CD4-positive, alpha-beta T cell treated with Interleukin-10 for 1 hour (primary cell): ENCODE measurements around the gene RILPL2.
"Not testable (repeated sequence)": the region's sequence is repeated elsewhere in the genome, so short reads cannot be mapped to it uniquely, and the experiment has no call there.

ENCODE experiments used
- DNase-seq: peaks from one replicate; pipeline ENCODE4 v3.0.0-alpha.2; 2020

Gene RILPL2

GRCh38 chr12:123401753-123402683, 34.5 kb downstream of the RILPL2 start:
- no peak for DNase-seq

GRCh38 chr12:123399255-123399617, 37.2 kb downstream of the RILPL2 start:
- no peak for DNase-seq

GRCh38 chr12:123398550-123399254, 37.8 kb downstream of the RILPL2 start:
- DNase-seq: no peak

- no peak for DNase-seq
Measured at GRCh38 chr12:123398177-123398549, 38.3 kb downstream of the RILPL2 start.

- DNase-seq: no peak
Measured at GRCh38 chr12:123397400-123397799, 39.1 kb downstream of the RILPL2 start.

- DNase-seq: no peak
Measured at GRCh38 chr12:123396954-123397353, 39.5 kb downstream of the RILPL2 start.

GRCh38 chr12:123396543-123396942, 39.9 kb downstream of the RILPL2 start:
- no peak for DNase-seq

- DNase-seq: no peak
Measured at GRCh38 chr12:123395236-123395635, 41.2 kb downstream of the RILPL2 start.

- no peak for DNase-seq
Measured at GRCh38 chr12:123393747-123394146, 42.7 kb downstream of the RILPL2 start.

GRCh38 chr12:123391546-123392343, 44.7 kb downstream of the RILPL2 start:
- no peak for DNase-seq

- no peak for DNase-seq
Measured at GRCh38 chr12:123390498-123391426, 45.7 kb downstream of the RILPL2 start.

GRCh38 chr12:123389560-123390351, 46.7 kb downstream of the RILPL2 start:
- DNase-seq: peak; percentile 22

GRCh38 chr12:123388951-123389559, 47.4 kb downstream of the RILPL2 start:
- DNase-seq: no peak

- peak; percentile 80 for DNase-seq
Measured at GRCh38 chr12:123388177-123388950, 48.1 kb downstream of the RILPL2 start.

- DNase-seq: no peak
Measured at GRCh38 chr12:123387508-123388176, 48.8 kb downstream of the RILPL2 start.

GRCh38 chr12:123385536-123385935, 50.9 kb downstream of the RILPL2 start:
- not testable (repeated sequence) for DNase-seq

GRCh38 chr12:123384994-123385376, 51.5 kb downstream of the RILPL2 start:
- no peak for DNase-seq

- DNase-seq: no peak
Measured at GRCh38 chr12:123384318-123384993, 52.0 kb downstream of the RILPL2 start.

GRCh38 chr12:123382684-123383083, 53.8 kb downstream of the RILPL2 start:
- no peak for DNase-seq
